GM15510 (cell line): ENCODE results near the gene IL17RA.

Source experiments
- POLR2A ChIP-seq: IDR thresholded peaks from 3 replicates; pipeline ENCODE4 v1.6.1; 2011; ENCODE audit warnings: borderline replicate concordance; ENCODE audit not compliant: insufficient read length; ENCODE audit errors: extremely low read depth

IL17RA gene

GRCh38 chr22:17084554-17085276, at the start of gene IL17RA:
IL17RA (plus strand) TSS chr22:17085000; CDS start chr22:17085092, 92 bp downstream.
- TF ChIP-seq POLR2A: peak; percentile 75

GRCh38 chr22:17035246-17035645, 49.6 kb upstream of the IL17RA start:
- TF ChIP-seq POLR2A: no peak

- no peak for TF ChIP-seq POLR2A
These were observed 41.3 kb upstream of the IL17RA start for GRCh38 chr22:17043521-17043920.

GRCh38 chr22:17046566-17047348, 38.0 kb upstream of the IL17RA start:
- no peak for TF ChIP-seq POLR2A

GRCh38 chr22:17047656-17048055, 37.1 kb upstream of the IL17RA start:
- no peak for TF ChIP-seq POLR2A

GRCh38 chr22:17056058-17056457, 28.7 kb upstream of the IL17RA start:
- TF ChIP-seq POLR2A: no peak

- no peak for TF ChIP-seq POLR2A
These were observed 28.0 kb upstream of the IL17RA start for GRCh38 chr22:17056807-17057206.

GRCh38 chr22:17057959-17058814, 26.6 kb upstream of the IL17RA start:
- no peak for TF ChIP-seq POLR2A

- no peak for TF ChIP-seq POLR2A
These were observed 24.7 kb upstream of the IL17RA start for GRCh38 chr22:17060126-17060525.

- TF ChIP-seq POLR2A: no peak
These were observed 21.2 kb upstream of the IL17RA start for GRCh38 chr22:17063411-17064106.

- no peak for TF ChIP-seq POLR2A
These were observed 20.2 kb upstream of the IL17RA start for GRCh38 chr22:17064498-17065100.

- TF ChIP-seq POLR2A: no peak
These were observed 19.4 kb upstream of the IL17RA start for GRCh38 chr22:17065433-17065832.

GRCh38 chr22:17072877-17073276, 11.9 kb upstream of the IL17RA start:
- no peak for TF ChIP-seq POLR2A

GRCh38 chr22:17074648-17075002, 10.2 kb upstream of the IL17RA start:
- no peak for TF ChIP-seq POLR2A
